Measurements from ENCODE around the gene FANCC.

The FANCC gene

GRCh38 chr9:95229230-95229915 is 88.1 kb downstream of the FANCC start:
- Histone ChIP-seq H3K18ac (ENCODE audit: low read depth in 1 of 2, low read length in 2 of 2) (no peak overlapping the region), H4K91ac (ENCODE audit: low read length) (no peak overlapping the region), H2BK5ac (ENCODE audit: low read depth, low read length, poor library complexity, severe bottlenecking) (no peak overlapping the region), H3K27me3 (ENCODE audit: control insufficient read depth in 1 of 2, insufficient read depth in 1 of 2, low read length in 2 of 2) (no peaks in the 10 kb centered on the region), H3K4me3 (ENCODE audit: insufficient read depth in 1 of 2, low read depth in 1 of 2, low read length in 2 of 2) (no peak overlapping the region), H3K4me2 (ENCODE audit: low read length, poor library complexity, severe bottlenecking) (no peak overlapping the region), H2BK12ac (ENCODE audit: low read length in 2 of 2) (no peak overlapping the region), H3K23ac (ENCODE audit: low read length in 2 of 2) (no peak overlapping the region), H3K27ac (ENCODE audit: low read length, poor library complexity, severe bottlenecking) (no peak overlapping the region), H2AFZ (ENCODE audit: low read depth, low read length) (no peak overlapping the region), H3K9ac (ENCODE audit: low read length) (no peak overlapping the region), H3K4ac (ENCODE audit: low read depth in 1 of 2, low read length in 2 of 2) (no peak overlapping the region), H3K9me3 (ENCODE audit: control insufficient read depth, low read length) (no peaks in the 10 kb centered on the region), H2AK5ac (ENCODE audit: low read length, severe bottlenecking) (no peak overlapping the region), H4K8ac (ENCODE audit: low read length) (no peak overlapping the region), H3K14ac (ENCODE audit: low read length in 2 of 2) (no peak overlapping the region), H2BK120ac (ENCODE audit: low read depth, low read length) (no peak overlapping the region), H3K79me1 (replicated peaks; ENCODE audit: low read length, poor library complexity, severe bottlenecking) (peaks cover 11% of the 10 kb centered on the region), H3K4me1 (ENCODE audit: control insufficient read depth, insufficient read depth, low read depth, low read length) (peaks cover 8% of the 10 kb centered on the region), H3K36me3 (ENCODE audit: control insufficient read depth in 1 of 2, insufficient read depth in 2 of 2, low read depth in 1 of 2, low read length in 2 of 2) (no peaks in the 10 kb centered on the region), H2BK15ac (ENCODE audit: low read depth, poor library complexity, severe bottlenecking) (no peak overlapping the region)
- no peak for DNase-seq
- WGBS: 73% methylated on average over 2 of the region's 4 CpGs

GRCh38 chr9:95226921-95227320 is 90.6 kb downstream of the FANCC start:
- no peak overlapping the region for H3K4me3 ChIP-seq (ENCODE audit: insufficient read depth in 1 of 2, low read depth in 1 of 2, low read length in 2 of 2)
- no peaks in the 10 kb centered on the region for H3K36me3 ChIP-seq (ENCODE audit: control insufficient read depth in 1 of 2, insufficient read depth in 2 of 2, low read depth in 1 of 2, low read length in 2 of 2)
- H3K9me3 ChIP-seq (ENCODE audit: control insufficient read depth, low read length): no peaks in the 10 kb centered on the region
- no peak overlapping the region for H3K4me2 ChIP-seq (ENCODE audit: low read length, poor library complexity, severe bottlenecking)
- no peak overlapping the region for H2BK120ac ChIP-seq (ENCODE audit: low read depth, low read length)
- no peak overlapping the region for H3K4ac ChIP-seq (ENCODE audit: low read depth in 1 of 2, low read length in 2 of 2)
- no peak for DNase-seq
- no peak overlapping the region for H3K23ac ChIP-seq (ENCODE audit: low read length in 2 of 2)
- H3K18ac ChIP-seq (ENCODE audit: low read depth in 1 of 2, low read length in 2 of 2): no peak overlapping the region
- H3K9ac ChIP-seq (ENCODE audit: low read length): no peak overlapping the region
- H2AK5ac ChIP-seq (ENCODE audit: low read length, severe bottlenecking): no peak overlapping the region
- no peak overlapping the region for H3K27ac ChIP-seq (ENCODE audit: low read length, poor library complexity, severe bottlenecking)
- peaks cover 11% of the 10 kb centered on the region for H3K79me1 ChIP-seq (replicated peaks; ENCODE audit: low read length, poor library complexity, severe bottlenecking)
- H3K14ac ChIP-seq (ENCODE audit: low read length in 2 of 2): peak overlapping the region in 1 of 2 experiments; percentile 76
- no peak overlapping the region for H4K8ac ChIP-seq (ENCODE audit: low read length)
- H2BK15ac ChIP-seq (ENCODE audit: low read depth, poor library complexity, severe bottlenecking): no peak overlapping the region
- no peaks in the 10 kb centered on the region for H3K27me3 ChIP-seq (ENCODE audit: control insufficient read depth in 1 of 2, insufficient read depth in 1 of 2, low read length in 2 of 2)
- no peak overlapping the region for H4K91ac ChIP-seq (ENCODE audit: low read length)
- peaks cover 9% of the 10 kb centered on the region for H3K4me1 ChIP-seq (ENCODE audit: control insufficient read depth, insufficient read depth, low read depth, low read length)
- WGBS: 80% methylated on average over 7 of the region's 7 CpGs
- H2BK12ac ChIP-seq (ENCODE audit: low read length in 2 of 2): peak overlapping the region in 1 of 2 experiments; percentile 12
- H2BK5ac ChIP-seq (ENCODE audit: low read depth, low read length, poor library complexity, severe bottlenecking): no peak overlapping the region
- H2AFZ ChIP-seq (ENCODE audit: low read depth, low read length): no peak overlapping the region

- H2BK120ac ChIP-seq (ENCODE audit: low read depth, low read length): no peak overlapping the region
- no peak overlapping the region for H2BK5ac ChIP-seq (ENCODE audit: low read depth, low read length, poor library complexity, severe bottlenecking)
- H4K8ac ChIP-seq (ENCODE audit: low read length): no peak overlapping the region
- H3K4ac ChIP-seq (ENCODE audit: low read depth in 1 of 2, low read length in 2 of 2): no peak overlapping the region
- no peak overlapping the region for H3K4me3 ChIP-seq (ENCODE audit: insufficient read depth in 1 of 2, low read depth in 1 of 2, low read length in 2 of 2)
- no peaks in the 10 kb centered on the region for H3K27me3 ChIP-seq (ENCODE audit: control insufficient read depth in 1 of 2, insufficient read depth in 1 of 2, low read length in 2 of 2)
- no peak overlapping the region for H2BK12ac ChIP-seq (ENCODE audit: low read length in 2 of 2)
- H3K4me2 ChIP-seq (ENCODE audit: low read length, poor library complexity, severe bottlenecking): no peak overlapping the region
- no peak overlapping the region for H3K23ac ChIP-seq (ENCODE audit: low read length in 2 of 2)
- no peak overlapping the region for H3K14ac ChIP-seq (ENCODE audit: low read length in 2 of 2)
- no peak overlapping the region for H3K9ac ChIP-seq (ENCODE audit: low read length)
- H3K79me1 ChIP-seq (replicated peaks; ENCODE audit: low read length, poor library complexity, severe bottlenecking): peaks cover 9% of the 10 kb centered on the region
- H3K36me3 ChIP-seq (ENCODE audit: control insufficient read depth in 1 of 2, insufficient read depth in 2 of 2, low read depth in 1 of 2, low read length in 2 of 2): no peaks in the 10 kb centered on the region
- no peak overlapping the region for H3K27ac ChIP-seq (ENCODE audit: low read length, poor library complexity, severe bottlenecking)
- H2AFZ ChIP-seq (ENCODE audit: low read depth, low read length): no peak overlapping the region
- no peak overlapping the region for H4K91ac ChIP-seq (ENCODE audit: low read length)
- H3K4me1 ChIP-seq (ENCODE audit: control insufficient read depth, insufficient read depth, low read depth, low read length): peaks cover 9% of the 10 kb centered on the region
- no peak overlapping the region for H3K18ac ChIP-seq (ENCODE audit: low read depth in 1 of 2, low read length in 2 of 2)
- H2AK5ac ChIP-seq (ENCODE audit: low read length, severe bottlenecking): no peak overlapping the region
- DNase-seq: no peak
- H2BK15ac ChIP-seq (ENCODE audit: low read depth, poor library complexity, severe bottlenecking): no peak overlapping the region
- no peaks in the 10 kb centered on the region for H3K9me3 ChIP-seq (ENCODE audit: control insufficient read depth, low read length)
Observed at GRCh38 chr9:95225726-95226106, 91.8 kb downstream of the FANCC start.

- H3K36me3 ChIP-seq (ENCODE audit: control insufficient read depth in 1 of 2, insufficient read depth in 2 of 2, low read depth in 1 of 2, low read length in 2 of 2): no peaks in the 10 kb centered on the region
- H3K14ac ChIP-seq (ENCODE audit: low read length in 2 of 2): no peak overlapping the region
- no peaks in the 10 kb centered on the region for H3K27me3 ChIP-seq (ENCODE audit: control insufficient read depth in 1 of 2, insufficient read depth in 1 of 2, low read length in 2 of 2)
- no peak overlapping the region for H2BK15ac ChIP-seq (ENCODE audit: low read depth, poor library complexity, severe bottlenecking)
- no peak overlapping the region for H3K9ac ChIP-seq (ENCODE audit: low read length)
- H2AK5ac ChIP-seq (ENCODE audit: low read length, severe bottlenecking): no peak overlapping the region
- peak; percentile 33 for DNase-seq
- peak overlapping the region; percentile 10 for H3K4me2 ChIP-seq (ENCODE audit: low read length, poor library complexity, severe bottlenecking)
- no peak overlapping the region for H3K18ac ChIP-seq (ENCODE audit: low read depth in 1 of 2, low read length in 2 of 2)
- no peak overlapping the region for H3K4ac ChIP-seq (ENCODE audit: low read depth in 1 of 2, low read length in 2 of 2)
- H3K9me3 ChIP-seq (ENCODE audit: control insufficient read depth, low read length): no peaks in the 10 kb centered on the region
- H4K8ac ChIP-seq (ENCODE audit: low read length): peak overlapping the region; percentile 58
- H3K4me1 ChIP-seq (ENCODE audit: control insufficient read depth, insufficient read depth, low read depth, low read length): peaks cover 9% of the 10 kb centered on the region
- H2BK120ac ChIP-seq (ENCODE audit: low read depth, low read length): no peak overlapping the region
- peaks cover 9% of the 10 kb centered on the region for H3K79me1 ChIP-seq (replicated peaks; ENCODE audit: low read length, poor library complexity, severe bottlenecking)
- no peak overlapping the region for H2BK5ac ChIP-seq (ENCODE audit: low read depth, low read length, poor library complexity, severe bottlenecking)
- WGBS: 56% methylated on average over 3 of the region's 5 CpGs
- H3K23ac ChIP-seq (ENCODE audit: low read length in 2 of 2): no peak overlapping the region
- H2AFZ ChIP-seq (ENCODE audit: low read depth, low read length): no peak overlapping the region
- H2BK12ac ChIP-seq (ENCODE audit: low read length in 2 of 2): no peak overlapping the region
- H3K4me3 ChIP-seq (ENCODE audit: insufficient read depth in 1 of 2, low read depth in 1 of 2, low read length in 2 of 2): no peak overlapping the region
- no peak overlapping the region for H4K91ac ChIP-seq (ENCODE audit: low read length)
- peak overlapping the region; percentile 82 for H3K27ac ChIP-seq (ENCODE audit: low read length, poor library complexity, severe bottlenecking)
Observed at GRCh38 chr9:95225076-95225725, 92.3 kb downstream of the FANCC start.

Data from mesenchymal stem cell (in vitro differentiated cells and primary cell).